ENCODE data around the gene TCP1.

DNA sequence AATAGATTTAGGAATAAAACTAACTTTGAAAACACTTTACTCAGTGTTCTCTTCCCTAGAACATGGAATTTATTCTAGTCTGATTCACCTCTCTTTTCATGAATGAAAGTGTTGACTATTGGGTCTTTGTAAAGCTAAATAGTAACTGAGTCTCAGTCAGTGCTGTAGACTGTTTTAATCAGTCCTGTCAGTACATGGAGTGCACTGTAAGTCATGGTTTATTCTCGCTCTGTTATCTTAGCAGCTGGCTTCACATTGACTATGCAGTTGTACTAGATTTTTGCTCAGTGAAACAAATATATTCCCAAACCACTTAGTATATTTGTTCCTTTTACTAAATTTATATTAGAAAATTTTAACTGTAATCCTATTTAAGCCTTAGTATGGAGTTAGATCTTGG, 42.6 kb downstream of the TCP1 start:
- TF ChIP-seq EP300 (IDR thresholded peaks at IDR 0.05; ENCODE audit: low read depth) (no peak), POLR2A (IDR thresholded peaks at IDR 0.05) (no peak), POLR2AphosphoS5 (IDR thresholded peaks at IDR 0.05) (no peak)
- TF ChIP-seq, protein P1, sequence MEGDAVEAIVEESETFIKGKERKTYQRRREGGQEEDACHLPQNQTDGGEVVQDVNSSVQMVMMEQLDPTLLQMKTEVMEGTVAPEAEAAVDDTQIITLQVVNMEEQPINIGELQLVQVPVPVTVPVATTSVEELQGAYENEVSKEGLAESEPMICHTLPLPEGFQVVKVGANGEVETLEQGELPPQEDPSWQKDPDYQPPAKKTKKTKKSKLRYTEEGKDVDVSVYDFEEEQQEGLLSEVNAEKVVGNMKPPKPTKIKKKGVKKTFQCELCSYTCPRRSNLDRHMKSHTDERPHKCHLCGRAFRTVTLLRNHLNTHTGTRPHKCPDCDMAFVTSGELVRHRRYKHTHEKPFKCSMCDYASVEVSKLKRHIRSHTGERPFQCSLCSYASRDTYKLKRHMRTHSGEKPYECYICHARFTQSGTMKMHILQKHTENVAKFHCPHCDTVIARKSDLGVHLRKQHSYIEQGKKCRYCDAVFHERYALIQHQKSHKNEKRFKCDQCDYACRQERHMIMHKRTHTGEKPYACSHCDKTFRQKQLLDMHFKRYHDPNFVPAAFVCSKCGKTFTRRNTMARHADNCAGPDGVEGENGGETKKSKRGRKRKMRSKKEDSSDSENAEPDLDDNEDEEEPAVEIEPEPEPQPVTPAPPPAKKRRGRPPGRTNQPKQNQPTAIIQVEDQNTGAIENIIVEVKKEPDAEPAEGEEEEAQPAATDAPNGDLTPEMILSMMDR (IDR thresholded peaks at IDR 0.05): no peak
